Mesothelial cell of epicardium (in vitro differentiated cells): ENCODE data around the gene ADAMTS16. TPM values are rescaled to one million over a fixed set of nuclear protein-coding genes. Genes with fewer than 3 reads are reported as not detected.

ENCODE experiments used
- DNase-seq, 2 experiments: peaks; one replicate each; pipeline ENCODE4 v3.0.0; 2021; ENCODE audit warnings: low spot score in 2 of 2; ENCODE audit not compliant: unreplicated experiment in 2 of 2
- H3K27ac Mint-ChIP-seq: 2 replicates; pipeline ENCODE4 v1.8.0; 2021; ENCODE audit warnings: mixed read lengths
- H3K27me3 Mint-ChIP-seq: 2 replicates; pipeline ENCODE4 v1.8.0; 2021; ENCODE audit warnings: low read depth, mixed read lengths
- H3K36me3 Mint-ChIP-seq: 2 replicates; pipeline ENCODE4 v1.8.0; 2021; ENCODE audit warnings: mixed read lengths
- H3K4me1 Mint-ChIP-seq: 2 replicates; pipeline ENCODE4 v1.8.0; 2021; ENCODE audit warnings: mixed read lengths
- H3K4me3 Mint-ChIP-seq: 2 replicates; pipeline ENCODE4 v1.8.0; 2021; ENCODE audit warnings: mild to moderate bottlenecking, moderate library complexity, mixed read lengths
- H3K9me3 Mint-ChIP-seq: 2 replicates; pipeline ENCODE4 v1.8.0; 2021; ENCODE audit warnings: mixed read lengths
- CTCF ChIP-seq: fragments of 200-600 bp; sonication (generic); IDR thresholded peaks from one replicate; pipeline ENCODE4 v1.5.0; 2021; ENCODE audit warnings: antibody characterized with exemption; ENCODE audit not compliant: unreplicated experiment
- total RNA-seq: library from RNA; stranded (reverse); gene quantifications from 3 replicates; pipeline ENCODE4 v1.2.1, GENCODE V29; 2021

ADAMTS16 gene
- total RNA-seq, 1 donor from 2014 or later, result 24.3 TPM

GRCh38 chr5:5257353-5257752 lies 117.2 kb downstream of the ADAMTS16 start:
- Mint-ChIP-seq H3K4me1 (peaks cover 3% of the 10 kb centered on the region), H3K27ac (no peak overlapping the region), H3K9me3 (peaks cover 23% of the 10 kb centered on the region), H3K27me3 (peaks cover 6% of the 10 kb centered on the region), H3K36me3 (peaks cover 35% of the 10 kb centered on the region), H3K4me3 (no peak overlapping the region)
- no peak for TF ChIP-seq CTCF
- no peak for DNase-seq

GRCh38 chr5:5258564-5258963 lies 118.4 kb downstream of the ADAMTS16 start:
- peaks cover 28% of the 10 kb centered on the region for H3K36me3 Mint-ChIP-seq

GRCh38 chr5:5264727-5265126 lies 124.6 kb downstream of the ADAMTS16 start:
- Mint-ChIP-seq H3K36me3 (peaks cover 43% of the 10 kb centered on the region), H3K9me3 (no peaks in the 10 kb centered on the region), H3K27ac (no peak overlapping the region), H3K27me3 (peaks cover 3% of the 10 kb centered on the region), H3K4me3 (no peak overlapping the region), H3K4me1 (no peaks in the 10 kb centered on the region)
- no peak for TF ChIP-seq CTCF
- no peak for DNase-seq

More at GRCh38 chr5:5258564-5258963, 118.4 kb downstream of the ADAMTS16 start:
- H3K27me3 Mint-ChIP-seq, result peaks cover 6% of the 10 kb centered on the region
- no peak for TF ChIP-seq CTCF
- H3K4me3 Mint-ChIP-seq, result no peak overlapping the region
- no peaks in the 10 kb centered on the region for H3K4me1 Mint-ChIP-seq
- H3K9me3 Mint-ChIP-seq, result peaks cover 18% of the 10 kb centered on the region
- DNase-seq, result no peak
- H3K27ac Mint-ChIP-seq, result no peak overlapping the region

- Mint-ChIP-seq H3K27me3 (peaks cover 3% of the 10 kb centered on the region), H3K4me1 (peaks cover 6% of the 10 kb centered on the region), H3K9me3 (no peaks in the 10 kb centered on the region), H3K27ac (no peak overlapping the region), H3K36me3 (peaks cover 43% of the 10 kb centered on the region), H3K4me3 (no peak overlapping the region)
- no peak for DNase-seq
- TF ChIP-seq CTCF, result no peak
Measured at GRCh38 chr5:5266297-5266696, 126.2 kb downstream of the ADAMTS16 start.

GRCh38 chr5:5270161-5270560 lies 130.0 kb downstream of the ADAMTS16 start:
- no peak overlapping the region for H3K27ac Mint-ChIP-seq
- TF ChIP-seq CTCF, result no peak
- H3K4me1 Mint-ChIP-seq, result peaks cover 31% of the 10 kb centered on the region
- DNase-seq, result no peak
- H3K27me3 Mint-ChIP-seq, result no peaks in the 10 kb centered on the region
- H3K9me3 Mint-ChIP-seq, result no peaks in the 10 kb centered on the region
- H3K36me3 Mint-ChIP-seq, result peaks cover 31% of the 10 kb centered on the region
- H3K4me3 Mint-ChIP-seq, result no peak overlapping the region
